Measurements from ENCODE around the gene TTR. TPM values are rescaled to one million over a fixed set of nuclear protein-coding genes. Genes with fewer than 3 reads are reported as not detected.
A peak's percentile ranks its signal among the peaks of the same experiment; 100 is the strongest.

TTR gene
- total RNA-seq, 2 donors from 2014 or later, result not detected

GRCh38 chr18:31553800-31554199 is 37.9 kb upstream of the TTR start:
- no peak overlapping the region for H3K4me3 ChIP-seq
- no peak for ATAC-seq (ENCODE audit: insufficient number of reproducible peaks, low FRiP score, low read depth)
- no peaks in the 10 kb centered on the region for H3K9me3 ChIP-seq
- DNase-seq (ENCODE audit: low spot score), result no peak
- no peaks in the 10 kb centered on the region for H3K36me3 ChIP-seq
- no peaks in the 10 kb centered on the region for H3K4me1 ChIP-seq (ENCODE audit: control insufficient read depth in 1 of 2, low read depth in 2 of 2)
- H3K27ac ChIP-seq, result no peak overlapping the region
- no peak for TF ChIP-seq CTCF (IDR thresholded peaks at IDR 0.05)
- no peaks in the 10 kb centered on the region for H3K27me3 ChIP-seq (replicated peaks; ENCODE audit: insufficient read depth)

GRCh38 chr18:31554776-31555175 is 36.9 kb upstream of the TTR start:
- Histone ChIP-seq H3K36me3 (no peaks in the 10 kb centered on the region), H3K4me3 (no peak overlapping the region), H3K4me1 (ENCODE audit: control insufficient read depth in 1 of 2, low read depth in 2 of 2) (no peaks in the 10 kb centered on the region), H3K9me3 (no peaks in the 10 kb centered on the region), H3K27ac (no peak overlapping the region), H3K27me3 (replicated peaks; ENCODE audit: insufficient read depth) (no peaks in the 10 kb centered on the region)
- ATAC-seq (ENCODE audit: insufficient number of reproducible peaks, low FRiP score, low read depth) (no peak), DNase-seq (ENCODE audit: low spot score) (no peak)
- TF ChIP-seq CTCF (IDR thresholded peaks at IDR 0.05), result no peak

- ATAC-seq (ENCODE audit: insufficient number of reproducible peaks, low FRiP score, low read depth) (peak; percentile 42), DNase-seq (ENCODE audit: low spot score) (no peak)
- H3K4me3 ChIP-seq, result no peak overlapping the region
- H3K27me3 ChIP-seq (replicated peaks; ENCODE audit: insufficient read depth), result no peaks in the 10 kb centered on the region
- no peaks in the 10 kb centered on the region for H3K9me3 ChIP-seq
- peak; percentile 73 for TF ChIP-seq CTCF (IDR thresholded peaks at IDR 0.05)
- H3K36me3 ChIP-seq, result no peaks in the 10 kb centered on the region
- H3K27ac ChIP-seq, result no peak overlapping the region
- H3K4me1 ChIP-seq (ENCODE audit: control insufficient read depth in 1 of 2, low read depth in 2 of 2), result no peaks in the 10 kb centered on the region
Measured at GRCh38 chr18:31555971-31556747, 35.5 kb upstream of the TTR start.

GRCh38 chr18:31557446-31557845 is 34.2 kb upstream of the TTR start:
- Histone ChIP-seq H3K4me3 (no peak overlapping the region), H3K27ac (no peak overlapping the region), H3K27me3 (replicated peaks; ENCODE audit: insufficient read depth) (no peaks in the 10 kb centered on the region), H3K4me1 (ENCODE audit: control insufficient read depth in 1 of 2, low read depth in 2 of 2) (no peaks in the 10 kb centered on the region), H3K9me3 (no peaks in the 10 kb centered on the region), H3K36me3 (no peaks in the 10 kb centered on the region)
- ATAC-seq (ENCODE audit: insufficient number of reproducible peaks, low FRiP score, low read depth) (no peak), DNase-seq (ENCODE audit: low spot score) (no peak)
- TF ChIP-seq CTCF (IDR thresholded peaks at IDR 0.05), result no peak

- no peaks in the 10 kb centered on the region for H3K9me3 ChIP-seq
- H3K27ac ChIP-seq, result no peak overlapping the region
- TF ChIP-seq CTCF (IDR thresholded peaks at IDR 0.05), result no peak
- H3K27me3 ChIP-seq (replicated peaks; ENCODE audit: insufficient read depth), result no peaks in the 10 kb centered on the region
- DNase-seq (ENCODE audit: low spot score) (no peak), ATAC-seq (ENCODE audit: insufficient number of reproducible peaks, low FRiP score, low read depth) (no peak)
- no peaks in the 10 kb centered on the region for H3K4me1 ChIP-seq (ENCODE audit: control insufficient read depth in 1 of 2, low read depth in 2 of 2)
- no peak overlapping the region for H3K4me3 ChIP-seq
- H3K36me3 ChIP-seq, result no peaks in the 10 kb centered on the region
Measured at GRCh38 chr18:31558567-31558966, 33.1 kb upstream of the TTR start.

Measured in thoracic aorta (tissue), 2 donors.